Suprapubic skin (tissue), 4 donors: ENCODE data around the gene PPIL3.

Source experiments
- CTCF ChIP-seq, 2 donors: fragments of 200-600 bp in 1 of 2; fragments of 450-650 bp in 1 of 2; sonication (generic) in 1 of 2; IDR thresholded peaks; one replicate each; pipeline ENCODE4 v1.5.1; 2016 to 2019; ENCODE audit warnings: antibody characterized with exemption in 2 of 2, mild to moderate bottlenecking in 1 of 2, moderate library complexity in 1 of 2
- EP300 ChIP-seq: sonication (generic); formaldehyde crosslinking; IDR thresholded peaks from one replicate; pipeline ENCODE4 v1.6.1; 2017; ENCODE audit warnings: antibody characterized with exemption
- POLR2A ChIP-seq, 2 donors: fragments of 450-650 bp; IDR thresholded peaks; one replicate each; pipeline ENCODE4 v1.6.1; 2017; ENCODE audit warnings: antibody characterized with exemption in 2 of 2, mild to moderate bottlenecking in 2 of 2, moderate library complexity in 2 of 2
- POLR2AphosphoS5 ChIP-seq, 3 donors: sonication (generic); formaldehyde crosslinking; IDR thresholded peaks; one replicate each; pipeline ENCODE4 v1.6.1; 2017; ENCODE audit warnings: antibody characterized with exemption in 3 of 3

DNA sequence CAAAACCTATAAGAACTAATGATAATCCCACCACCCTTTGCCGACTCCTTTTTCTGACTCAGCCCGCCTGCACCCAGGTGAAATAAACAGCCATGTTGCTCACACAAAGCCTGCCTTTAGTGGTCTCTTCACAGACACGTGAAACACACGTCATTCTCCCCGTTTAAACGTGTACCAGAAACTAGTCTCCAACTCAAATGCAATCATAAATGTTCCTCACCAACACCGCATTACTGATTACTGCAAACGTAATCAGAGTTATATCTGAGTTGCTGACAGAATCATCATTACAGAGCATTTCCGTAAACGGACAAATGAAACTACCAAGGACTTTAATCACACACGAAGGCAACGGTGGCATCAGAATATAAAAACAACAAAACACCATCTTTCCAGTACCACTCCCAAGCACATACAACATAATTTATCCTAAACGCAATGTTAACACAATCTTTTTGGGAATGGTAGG is 26.3 kb downstream of the PPIL3 start:
- no peak for TF ChIP-seq CTCF (IDR thresholded peaks at IDR 0.05)
- peak in 2 of 3 donors; percentile 8 to 22 for TF ChIP-seq POLR2AphosphoS5 (IDR thresholded peaks at IDR 0.05)
- no peak for TF ChIP-seq EP300
- peak in 1 of 2 donors; percentile 38 for TF ChIP-seq POLR2A (IDR thresholded peaks at IDR 0.05)
